Body of pancreas (tissue), 4 donors: Measurements from ENCODE around the gene CKAP2.
"Not testable (repeated sequence)": the region's sequence is repeated elsewhere in the genome, so short reads cannot be mapped to it uniquely, and the experiment has no call there.

Experiments used
- POLR2A ChIP-seq, 3 donors: fragments of 450-650 bp; IDR thresholded peaks; one replicate each; pipeline ENCODE4 v1.6.1; 2016; ENCODE audit warnings: antibody characterized with exemption in 3 of 3, mild to moderate bottlenecking in 2 of 3
- TF ChIP-seq, protein P1 (sequence below), 7 experiments: fragments of 450-650 bp in 4 of 7; fragments of 200-600 bp in 3 of 7; sonication (generic) in 3 of 7; IDR thresholded peaks; one replicate each; pipeline ENCODE4 v1.5.1; 2016 to 2019; ENCODE audit warnings: antibody characterized with exemption in 7 of 7

DNA sequence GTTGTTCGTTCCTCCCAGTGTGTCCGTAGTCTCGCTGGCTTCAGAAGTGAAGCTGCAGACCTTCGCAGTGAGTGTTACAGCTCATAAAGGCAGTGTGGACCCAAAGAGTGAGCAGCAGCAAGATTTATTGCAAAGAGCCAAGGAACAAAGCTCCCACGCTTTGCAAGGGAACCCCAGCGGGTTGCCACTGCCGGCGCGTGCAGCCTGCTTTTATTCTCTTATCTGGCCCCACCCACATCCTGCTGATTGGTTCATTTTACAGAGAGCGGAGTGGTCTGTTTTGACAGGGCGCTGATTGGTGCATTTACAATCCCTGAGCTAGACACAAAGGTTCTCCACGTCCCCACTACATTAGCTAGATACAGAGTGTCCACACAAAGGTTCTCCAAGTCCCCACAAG lies 47.8 kb upstream of the CKAP2 start:
- TF ChIP-seq POLR2A (IDR thresholded peaks at IDR 0.05): not testable (repeated sequence)
- TF ChIP-seq, protein P1, sequence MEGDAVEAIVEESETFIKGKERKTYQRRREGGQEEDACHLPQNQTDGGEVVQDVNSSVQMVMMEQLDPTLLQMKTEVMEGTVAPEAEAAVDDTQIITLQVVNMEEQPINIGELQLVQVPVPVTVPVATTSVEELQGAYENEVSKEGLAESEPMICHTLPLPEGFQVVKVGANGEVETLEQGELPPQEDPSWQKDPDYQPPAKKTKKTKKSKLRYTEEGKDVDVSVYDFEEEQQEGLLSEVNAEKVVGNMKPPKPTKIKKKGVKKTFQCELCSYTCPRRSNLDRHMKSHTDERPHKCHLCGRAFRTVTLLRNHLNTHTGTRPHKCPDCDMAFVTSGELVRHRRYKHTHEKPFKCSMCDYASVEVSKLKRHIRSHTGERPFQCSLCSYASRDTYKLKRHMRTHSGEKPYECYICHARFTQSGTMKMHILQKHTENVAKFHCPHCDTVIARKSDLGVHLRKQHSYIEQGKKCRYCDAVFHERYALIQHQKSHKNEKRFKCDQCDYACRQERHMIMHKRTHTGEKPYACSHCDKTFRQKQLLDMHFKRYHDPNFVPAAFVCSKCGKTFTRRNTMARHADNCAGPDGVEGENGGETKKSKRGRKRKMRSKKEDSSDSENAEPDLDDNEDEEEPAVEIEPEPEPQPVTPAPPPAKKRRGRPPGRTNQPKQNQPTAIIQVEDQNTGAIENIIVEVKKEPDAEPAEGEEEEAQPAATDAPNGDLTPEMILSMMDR (IDR thresholded peaks at IDR 0.05): not testable (repeated sequence)
